ENCODE results near the gene MPDZ.
"Not testable (repeated sequence)": the region's sequence is repeated elsewhere in the genome, so short reads cannot be mapped to it uniquely, and the experiment has no call there.

Gene MPDZ

GRCh38 chr9:13264788-13265187 is 14.7 kb downstream of the MPDZ start:
- DNase-seq (ENCODE audit: low spot score) = no peak

GRCh38 chr9:13263511-13263910 is 16.0 kb downstream of the MPDZ start:
- no peak for DNase-seq (ENCODE audit: low spot score)

GRCh38 chr9:13252852-13253251 is 26.6 kb downstream of the MPDZ start:
- DNase-seq (ENCODE audit: low spot score) = no peak

- DNase-seq (ENCODE audit: low spot score) = no peak
Measured at GRCh38 chr9:13244181-13244580, 35.3 kb downstream of the MPDZ start.

GRCh38 chr9:13241283-13241682 is 38.2 kb downstream of the MPDZ start:
- no peak for DNase-seq (ENCODE audit: low spot score)

- DNase-seq (ENCODE audit: low spot score) = no peak
Measured at GRCh38 chr9:13239660-13240059, 39.8 kb downstream of the MPDZ start.

GRCh38 chr9:13239208-13239607 is 40.3 kb downstream of the MPDZ start:
- no peak for DNase-seq (ENCODE audit: low spot score)

- no peak for DNase-seq (ENCODE audit: low spot score)
Measured at GRCh38 chr9:13234932-13235331, 44.6 kb downstream of the MPDZ start.

GRCh38 chr9:13228431-13228830 is 51.1 kb downstream of the MPDZ start:
- DNase-seq (ENCODE audit: low spot score) = no peak

GRCh38 chr9:13224366-13224765 is 55.1 kb downstream of the MPDZ start:
- DNase-seq (ENCODE audit: low spot score) = no peak

- DNase-seq (ENCODE audit: low spot score) = not testable (repeated sequence)
Measured at GRCh38 chr9:13222733-13223132, 56.8 kb downstream of the MPDZ start.

- DNase-seq (ENCODE audit: low spot score) = no peak
Measured at GRCh38 chr9:13221741-13222140, 57.8 kb downstream of the MPDZ start.

- no peak for DNase-seq (ENCODE audit: low spot score)
Measured at GRCh38 chr9:13220837-13221236, 58.7 kb downstream of the MPDZ start.

GRCh38 chr9:13215791-13216554 is 63.5 kb downstream of the MPDZ start:
- DNase-seq (ENCODE audit: low spot score) = no peak

- no peak for DNase-seq (ENCODE audit: low spot score)
Measured at GRCh38 chr9:13213998-13214397, 65.5 kb downstream of the MPDZ start.

GRCh38 chr9:13213337-13213736 is 66.2 kb downstream of the MPDZ start:
- DNase-seq (ENCODE audit: low spot score) = no peak

GRCh38 chr9:13210306-13210705 is 69.2 kb downstream of the MPDZ start:
- no peak for DNase-seq (ENCODE audit: low spot score)

- no peak for DNase-seq (ENCODE audit: low spot score)
Measured at GRCh38 chr9:13209498-13209897, 70.0 kb downstream of the MPDZ start.

- no peak for DNase-seq (ENCODE audit: low spot score)
Measured at GRCh38 chr9:13205824-13206223, 73.7 kb downstream of the MPDZ start.

GRCh38 chr9:13190040-13190439 is 89.5 kb downstream of the MPDZ start:
- no peak for DNase-seq (ENCODE audit: low spot score)

GRCh38 chr9:13189362-13189761 is 90.1 kb downstream of the MPDZ start:
- DNase-seq (ENCODE audit: low spot score) = no peak

GRCh38 chr9:13186774-13187173 is 92.7 kb downstream of the MPDZ start:
- no peak for DNase-seq (ENCODE audit: low spot score)

- no peak for DNase-seq (ENCODE audit: low spot score)
Measured at GRCh38 chr9:13186091-13186490, 93.4 kb downstream of the MPDZ start.

- no peak for DNase-seq (ENCODE audit: low spot score)
Measured at GRCh38 chr9:13181652-13182051, 97.8 kb downstream of the MPDZ start.
